Measurements from ENCODE around the gene USP9Y.

DNA sequence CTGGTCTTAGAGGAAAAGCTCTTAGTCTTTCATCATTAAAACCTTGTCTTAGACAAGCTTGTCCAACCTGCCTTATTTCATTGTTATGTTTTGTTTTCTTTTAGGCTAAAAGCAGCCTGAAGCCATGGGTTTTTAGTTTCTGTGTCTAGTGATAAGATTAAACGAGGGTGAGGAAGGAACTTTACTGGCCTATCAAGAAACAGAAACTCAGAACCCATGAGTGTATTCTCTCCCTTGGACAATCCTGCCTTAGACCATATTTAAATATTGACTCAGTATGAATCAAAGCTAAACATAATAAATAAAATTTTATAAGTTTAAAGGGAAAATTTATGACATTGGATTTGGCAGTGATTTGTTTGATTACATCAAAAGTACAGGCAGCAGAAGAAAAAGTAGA, 122.4 kb downstream of the USP9Y start:
- TF ChIP-seq CTCF (IDR thresholded peaks at IDR 0.05 in 8 of 11, conservative IDR thresholded peaks at IDR 0.05 in 3 of 11) (no peak), POLR2AphosphoS5 (IDR thresholded peaks at IDR 0.05) (no peak)

Measured in spleen (tissue), 7 donors.